ENCODE results near the gene NINJ2.
"Not testable (repeated sequence)": the region's sequence is repeated elsewhere in the genome, so short reads cannot be mapped to it uniquely, and the experiment has no call there.

The NINJ2 gene

GRCh38 chr12:636632-637031 is 26.6 kb downstream of the NINJ2 start:
- no peak for DNase-seq (ENCODE audit: extremely low read depth, insufficient read length)
- H3K27me3 ChIP-seq (replicated peaks; ENCODE audit: control insufficient read depth, insufficient read depth, low read length) = no peaks in the 10 kb centered on the region
- TF ChIP-seq CTCF (IDR thresholded peaks at IDR 0.05; ENCODE audit: insufficient read depth, low read length, poor library complexity, severe bottlenecking) = no peak
- H3K4me3 ChIP-seq (replicated peaks; ENCODE audit: low read depth, low read length) = no peak overlapping the region
- no peaks in the 10 kb centered on the region for H3K36me3 ChIP-seq (ENCODE audit: control insufficient read depth, insufficient read depth, low read length)

- H3K27me3 ChIP-seq (replicated peaks; ENCODE audit: control insufficient read depth, insufficient read depth, low read length) = no peaks in the 10 kb centered on the region
- no peak for DNase-seq (ENCODE audit: extremely low read depth, insufficient read length)
- TF ChIP-seq CTCF (IDR thresholded peaks at IDR 0.05; ENCODE audit: insufficient read depth, low read length, poor library complexity, severe bottlenecking) = no peak
- no peak overlapping the region for H3K4me3 ChIP-seq (replicated peaks; ENCODE audit: low read depth, low read length)
- H3K36me3 ChIP-seq (ENCODE audit: control insufficient read depth, insufficient read depth, low read length) = no peaks in the 10 kb centered on the region
Observed at GRCh38 chr12:633731-634130, 29.5 kb downstream of the NINJ2 start.

- no peak for DNase-seq (ENCODE audit: extremely low read depth, insufficient read length)
- H3K27me3 ChIP-seq (replicated peaks; ENCODE audit: control insufficient read depth, insufficient read depth, low read length) = no peaks in the 10 kb centered on the region
- no peak overlapping the region for H3K4me3 ChIP-seq (replicated peaks; ENCODE audit: low read depth, low read length)
- no peaks in the 10 kb centered on the region for H3K36me3 ChIP-seq (ENCODE audit: control insufficient read depth, insufficient read depth, low read length)
- no peak for TF ChIP-seq CTCF (IDR thresholded peaks at IDR 0.05; ENCODE audit: insufficient read depth, low read length, poor library complexity, severe bottlenecking)
Observed at GRCh38 chr12:632102-632696, 31.0 kb downstream of the NINJ2 start.

- Histone ChIP-seq H3K27me3 (replicated peaks; ENCODE audit: control insufficient read depth, insufficient read depth, low read length) (no peaks in the 10 kb centered on the region), H3K4me3 (replicated peaks; ENCODE audit: low read depth, low read length) (peak overlapping the region; percentile 57), H3K36me3 (ENCODE audit: control insufficient read depth, insufficient read depth, low read length) (no peaks in the 10 kb centered on the region)
- DNase-seq (ENCODE audit: extremely low read depth, insufficient read length) = peak; percentile 91
- TF ChIP-seq CTCF (IDR thresholded peaks at IDR 0.05; ENCODE audit: insufficient read depth, low read length, poor library complexity, severe bottlenecking) = no peak
Observed at GRCh38 chr12:630656-631632, 32.3 kb downstream of the NINJ2 start.

GRCh38 chr12:628742-629078 is 34.5 kb downstream of the NINJ2 start:
- not testable (repeated sequence) for H3K36me3 ChIP-seq (ENCODE audit: control insufficient read depth, insufficient read depth, low read length); H3K27me3 ChIP-seq (replicated peaks; ENCODE audit: control insufficient read depth, insufficient read depth, low read length); H3K4me3 ChIP-seq (replicated peaks; ENCODE audit: low read depth, low read length); DNase-seq (ENCODE audit: extremely low read depth, insufficient read length)
